ENCODE data around the gene ENOPH1. TPM values are rescaled to one million over a fixed set of nuclear protein-coding genes. Genes with fewer than 3 reads are reported as not detected.

ENOPH1 gene
- polyA plus RNA-seq, 1 experiment = 17.0 TPM

GRCh38 chr4:82447886-82448285, 17.5 kb downstream of the ENOPH1 start:
- no peak overlapping the region for H3K27ac ChIP-seq (ENCODE audit: low read depth, low read length)
- H3K27me3 ChIP-seq (ENCODE audit: control insufficient read depth, insufficient read depth, low read length) = no peaks in the 10 kb centered on the region
- POLR2A ChIA-PET = interaction anchor here (1.0 kb wide), 1 partner anchor 14 kb away, joined by 3 read pairs; no protein-coding TSS in a partner anchor
- H3K9me3 ChIP-seq (ENCODE audit: control insufficient read depth, insufficient read depth, low read length) = no peaks in the 10 kb centered on the region
- CTCF ChIA-PET = interaction anchor here (1.3 kb wide), 1 partner anchor 19 kb away, joined by 3 read pairs; no protein-coding TSS in a partner anchor
- H3K4me3 ChIP-seq (ENCODE audit: low read depth, low read length) = no peak overlapping the region
- TF ChIP-seq, protein P1, sequence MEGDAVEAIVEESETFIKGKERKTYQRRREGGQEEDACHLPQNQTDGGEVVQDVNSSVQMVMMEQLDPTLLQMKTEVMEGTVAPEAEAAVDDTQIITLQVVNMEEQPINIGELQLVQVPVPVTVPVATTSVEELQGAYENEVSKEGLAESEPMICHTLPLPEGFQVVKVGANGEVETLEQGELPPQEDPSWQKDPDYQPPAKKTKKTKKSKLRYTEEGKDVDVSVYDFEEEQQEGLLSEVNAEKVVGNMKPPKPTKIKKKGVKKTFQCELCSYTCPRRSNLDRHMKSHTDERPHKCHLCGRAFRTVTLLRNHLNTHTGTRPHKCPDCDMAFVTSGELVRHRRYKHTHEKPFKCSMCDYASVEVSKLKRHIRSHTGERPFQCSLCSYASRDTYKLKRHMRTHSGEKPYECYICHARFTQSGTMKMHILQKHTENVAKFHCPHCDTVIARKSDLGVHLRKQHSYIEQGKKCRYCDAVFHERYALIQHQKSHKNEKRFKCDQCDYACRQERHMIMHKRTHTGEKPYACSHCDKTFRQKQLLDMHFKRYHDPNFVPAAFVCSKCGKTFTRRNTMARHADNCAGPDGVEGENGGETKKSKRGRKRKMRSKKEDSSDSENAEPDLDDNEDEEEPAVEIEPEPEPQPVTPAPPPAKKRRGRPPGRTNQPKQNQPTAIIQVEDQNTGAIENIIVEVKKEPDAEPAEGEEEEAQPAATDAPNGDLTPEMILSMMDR (IDR thresholded peaks at IDR 0.05; ENCODE audit: low read depth, low read length) = no peak
- DNase-seq (ENCODE audit: low read depth, low spot score) = no peak

- Histone ChIP-seq H3K4me3 (ENCODE audit: low read depth, low read length) (no peak overlapping the region), H3K9me3 (ENCODE audit: control insufficient read depth, insufficient read depth, low read length) (no peaks in the 10 kb centered on the region), H3K27me3 (ENCODE audit: control insufficient read depth, insufficient read depth, low read length) (no peaks in the 10 kb centered on the region), H3K27ac (ENCODE audit: low read depth, low read length) (no peak overlapping the region)
- no peak for DNase-seq (ENCODE audit: low read depth, low spot score)
- TF ChIP-seq, protein P1 (IDR thresholded peaks at IDR 0.05; ENCODE audit: low read depth, low read length) = no peak
- ChIA-PET POLR2A (no interaction called here), CTCF (interaction anchor here (1.1 to 3.4 kb wide), 3 partner anchors 11 to 289 kb away, joined by 3 to 14 read pairs (median 9); no protein-coding TSS in a partner anchor)
These were observed 20.8 kb downstream of the ENOPH1 start for GRCh38 chr4:82450966-82451755.

- TF ChIP-seq, protein P1 (IDR thresholded peaks at IDR 0.05; ENCODE audit: low read depth, low read length) = no peak
- Histone ChIP-seq H3K27ac (ENCODE audit: low read depth, low read length) (no peak overlapping the region), H3K27me3 (ENCODE audit: control insufficient read depth, insufficient read depth, low read length) (no peaks in the 10 kb centered on the region), H3K4me3 (ENCODE audit: low read depth, low read length) (no peak overlapping the region), H3K9me3 (ENCODE audit: control insufficient read depth, insufficient read depth, low read length) (no peaks in the 10 kb centered on the region)
- ChIA-PET POLR2A (no interaction called here), CTCF (interaction anchor here (2.2 to 3.4 kb wide), 2 partner anchors 10 to 287 kb away, joined by 9 to 14 read pairs; no protein-coding TSS in a partner anchor)
- DNase-seq (ENCODE audit: low read depth, low spot score) = no peak
These were observed 21.6 kb downstream of the ENOPH1 start for GRCh38 chr4:82452026-82452425.

- H3K27me3 ChIP-seq (ENCODE audit: control insufficient read depth, insufficient read depth, low read length) = no peaks in the 10 kb centered on the region
- H3K27ac ChIP-seq (ENCODE audit: low read depth, low read length) = no peak overlapping the region
- no peak overlapping the region for H3K4me3 ChIP-seq (ENCODE audit: low read depth, low read length)
- POLR2A ChIA-PET = no interaction called here
- CTCF ChIA-PET = no interaction called here
- no peaks in the 10 kb centered on the region for H3K9me3 ChIP-seq (ENCODE audit: control insufficient read depth, insufficient read depth, low read length)
- no peak for DNase-seq (ENCODE audit: low read depth, low spot score)
- TF ChIP-seq, protein P1 (IDR thresholded peaks at IDR 0.05; ENCODE audit: low read depth, low read length) = no peak
These were observed 26.9 kb downstream of the ENOPH1 start for GRCh38 chr4:82457266-82457665.

DNA sequence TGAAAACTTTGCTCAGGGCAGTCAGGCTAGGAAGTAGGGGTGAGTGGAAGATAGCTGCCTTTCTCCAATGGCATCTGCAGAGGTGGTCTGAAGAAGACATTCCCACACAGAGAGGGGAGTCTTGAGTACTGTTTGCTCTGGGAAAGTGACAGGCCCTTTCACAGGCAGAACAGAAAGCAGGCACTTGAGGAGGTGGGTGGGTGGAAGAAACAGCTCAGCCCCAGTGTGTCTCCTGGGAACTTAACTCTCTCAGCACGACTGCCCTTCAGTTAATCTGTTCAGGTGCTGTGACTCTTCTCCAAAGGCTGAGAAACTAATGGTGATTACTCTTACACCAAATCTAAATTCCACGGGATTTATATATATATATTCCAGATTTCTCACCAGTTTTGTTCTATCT, 28.3 kb downstream of the ENOPH1 start:
- no peak overlapping the region for H3K4me3 ChIP-seq (ENCODE audit: low read depth, low read length)
- ChIA-PET CTCF (interaction anchor here (13.8 kb wide), 1 partner anchor 282 kb away, joined by 196 read pairs; no protein-coding TSS in a partner anchor), POLR2A (no interaction called here)
- no peaks in the 10 kb centered on the region for H3K27me3 ChIP-seq (ENCODE audit: control insufficient read depth, insufficient read depth, low read length)
- H3K27ac ChIP-seq (ENCODE audit: low read depth, low read length) = no peak overlapping the region
- TF ChIP-seq, protein P1 (IDR thresholded peaks at IDR 0.05; ENCODE audit: low read depth, low read length) = no peak
- H3K9me3 ChIP-seq (ENCODE audit: control insufficient read depth, insufficient read depth, low read length) = no peaks in the 10 kb centered on the region
- DNase-seq (ENCODE audit: low read depth, low spot score) = no peak

Data from AG04450 (cell line).